OCI-LY7 (cell line): ENCODE measurements around the gene NRSN2.
"Not testable (repeated sequence)": the region's sequence is repeated elsewhere in the genome, so short reads cannot be mapped to it uniquely, and the experiment has no call there.

Experiments
- EZH2phosphoT487 ChIP-seq: fragments of 200-600 bp; sonication (generic); IDR thresholded peaks from 2 replicates; pipeline ENCODE4 v1.6.1; 2018; ENCODE audit warnings: low read depth, borderline replicate concordance, mild to moderate bottlenecking, mixed run types, antibody characterized with exemption, low read length, moderate library complexity, mixed read lengths
- TF ChIP-seq, protein P1 (sequence below): fragments of 200-600 bp; sonication (generic); conservative IDR thresholded peaks from 2 replicates; pipeline ENCODE4 v1.5.1; 2014; ENCODE audit warnings: mild to moderate bottlenecking, antibody characterized with exemption, low read length, moderate library complexity, mixed read lengths

DNA sequence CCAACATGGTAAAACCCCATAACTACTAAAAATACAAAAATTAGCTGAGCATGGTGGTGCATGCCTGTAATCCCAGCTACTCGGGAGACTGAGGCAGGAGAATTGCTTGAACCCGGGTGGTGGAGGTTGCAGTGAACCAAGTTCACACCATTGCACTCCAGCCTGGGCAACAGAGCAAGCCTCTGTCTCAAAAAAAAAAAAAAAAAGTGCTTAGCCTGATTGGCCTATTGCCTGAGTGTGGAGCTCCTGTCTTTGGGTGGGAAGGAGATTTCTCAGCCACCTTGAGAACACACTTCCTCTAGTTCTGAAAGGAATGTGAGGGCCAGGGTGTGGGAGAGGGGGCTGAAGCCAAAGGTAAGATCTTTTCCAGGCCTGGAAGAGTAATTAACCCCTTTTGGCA lies 9.2 kb downstream of the NRSN2 start:
- TF ChIP-seq, protein P1, sequence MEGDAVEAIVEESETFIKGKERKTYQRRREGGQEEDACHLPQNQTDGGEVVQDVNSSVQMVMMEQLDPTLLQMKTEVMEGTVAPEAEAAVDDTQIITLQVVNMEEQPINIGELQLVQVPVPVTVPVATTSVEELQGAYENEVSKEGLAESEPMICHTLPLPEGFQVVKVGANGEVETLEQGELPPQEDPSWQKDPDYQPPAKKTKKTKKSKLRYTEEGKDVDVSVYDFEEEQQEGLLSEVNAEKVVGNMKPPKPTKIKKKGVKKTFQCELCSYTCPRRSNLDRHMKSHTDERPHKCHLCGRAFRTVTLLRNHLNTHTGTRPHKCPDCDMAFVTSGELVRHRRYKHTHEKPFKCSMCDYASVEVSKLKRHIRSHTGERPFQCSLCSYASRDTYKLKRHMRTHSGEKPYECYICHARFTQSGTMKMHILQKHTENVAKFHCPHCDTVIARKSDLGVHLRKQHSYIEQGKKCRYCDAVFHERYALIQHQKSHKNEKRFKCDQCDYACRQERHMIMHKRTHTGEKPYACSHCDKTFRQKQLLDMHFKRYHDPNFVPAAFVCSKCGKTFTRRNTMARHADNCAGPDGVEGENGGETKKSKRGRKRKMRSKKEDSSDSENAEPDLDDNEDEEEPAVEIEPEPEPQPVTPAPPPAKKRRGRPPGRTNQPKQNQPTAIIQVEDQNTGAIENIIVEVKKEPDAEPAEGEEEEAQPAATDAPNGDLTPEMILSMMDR = not testable (repeated sequence)
- not testable (repeated sequence) for TF ChIP-seq EZH2phosphoT487
